C4-2B (cell line): ENCODE results near the gene GPC2.

Experiments used
- H3K27ac ChIP-seq: fragments of 450-650 bp; 2 replicates; pipeline ENCODE4 v1.5.1; 2017
- ZFX ChIP-seq: fragments of 450-650 bp; IDR thresholded peaks from 2 replicates; pipeline ENCODE4 v1.6.1; 2017
- TF ChIP-seq, protein P1 (sequence below): fragments of 450-650 bp; conservative IDR thresholded peaks from 2 replicates; pipeline ENCODE4 v1.5.1; 2017; ENCODE audit warnings: mild to moderate bottlenecking

GPC2 gene

DNA sequence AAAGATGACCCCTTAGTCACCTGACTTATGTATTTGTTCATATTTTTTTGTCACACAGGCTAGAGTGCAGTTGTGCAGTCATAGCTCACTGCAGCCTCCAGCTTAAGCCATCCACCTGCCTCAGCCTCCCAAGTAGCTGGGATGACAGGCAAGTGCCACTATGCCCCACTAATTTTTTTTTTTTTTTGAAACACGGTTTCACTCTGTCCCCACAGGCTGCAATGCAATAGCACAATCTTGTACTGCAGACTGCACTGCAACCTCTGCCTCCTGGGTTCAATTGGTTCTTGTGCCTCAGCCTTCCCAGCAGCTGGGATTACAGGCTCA, 48.6 kb downstream of the GPC2 start:
- no peak for TF ChIP-seq ZFX
- TF ChIP-seq, protein P1, sequence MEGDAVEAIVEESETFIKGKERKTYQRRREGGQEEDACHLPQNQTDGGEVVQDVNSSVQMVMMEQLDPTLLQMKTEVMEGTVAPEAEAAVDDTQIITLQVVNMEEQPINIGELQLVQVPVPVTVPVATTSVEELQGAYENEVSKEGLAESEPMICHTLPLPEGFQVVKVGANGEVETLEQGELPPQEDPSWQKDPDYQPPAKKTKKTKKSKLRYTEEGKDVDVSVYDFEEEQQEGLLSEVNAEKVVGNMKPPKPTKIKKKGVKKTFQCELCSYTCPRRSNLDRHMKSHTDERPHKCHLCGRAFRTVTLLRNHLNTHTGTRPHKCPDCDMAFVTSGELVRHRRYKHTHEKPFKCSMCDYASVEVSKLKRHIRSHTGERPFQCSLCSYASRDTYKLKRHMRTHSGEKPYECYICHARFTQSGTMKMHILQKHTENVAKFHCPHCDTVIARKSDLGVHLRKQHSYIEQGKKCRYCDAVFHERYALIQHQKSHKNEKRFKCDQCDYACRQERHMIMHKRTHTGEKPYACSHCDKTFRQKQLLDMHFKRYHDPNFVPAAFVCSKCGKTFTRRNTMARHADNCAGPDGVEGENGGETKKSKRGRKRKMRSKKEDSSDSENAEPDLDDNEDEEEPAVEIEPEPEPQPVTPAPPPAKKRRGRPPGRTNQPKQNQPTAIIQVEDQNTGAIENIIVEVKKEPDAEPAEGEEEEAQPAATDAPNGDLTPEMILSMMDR = no peak
- no peak overlapping the region for H3K27ac ChIP-seq

DNA sequence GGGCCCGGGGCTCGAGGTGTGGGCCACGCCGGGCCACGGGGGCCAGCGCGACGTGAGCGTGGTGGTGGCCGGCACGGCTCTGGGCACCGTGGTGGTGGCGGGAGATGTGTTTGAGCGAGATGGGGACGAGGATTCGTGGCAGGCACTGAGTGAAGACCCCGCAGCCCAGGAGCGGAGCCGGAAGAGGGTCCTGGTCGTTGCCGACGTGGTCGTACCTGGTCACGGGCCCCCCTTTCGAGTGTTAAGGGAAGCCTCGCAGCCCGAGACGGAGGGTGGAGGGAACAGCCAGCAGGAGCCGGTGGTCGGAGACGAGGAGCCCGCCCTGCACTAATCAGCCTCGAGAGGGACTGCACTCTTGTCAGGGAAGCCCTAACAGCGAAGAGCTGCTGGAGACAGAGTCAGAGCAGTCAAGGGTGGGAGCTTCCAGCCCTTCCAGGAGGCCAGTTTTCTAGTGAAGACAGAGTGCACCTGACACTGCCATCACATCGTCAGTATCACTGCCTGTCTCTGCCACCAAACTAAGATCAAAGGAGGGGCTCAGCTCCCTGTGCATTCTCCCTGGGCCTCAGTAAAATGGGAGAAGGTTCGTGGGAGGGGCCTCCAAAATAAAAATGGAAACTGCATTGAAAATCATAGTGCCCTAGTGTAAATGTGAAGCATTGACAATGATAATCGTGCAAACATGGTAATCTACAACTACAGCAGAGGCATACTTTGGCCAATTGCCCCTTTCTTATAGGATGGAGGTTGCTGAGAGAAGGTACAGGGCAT, 49.1 kb downstream of the GPC2 start:
- TF ChIP-seq, protein P1 = no peak
- TF ChIP-seq ZFX = no peak
- H3K27ac ChIP-seq = peak overlapping the region; percentile 95

DNA sequence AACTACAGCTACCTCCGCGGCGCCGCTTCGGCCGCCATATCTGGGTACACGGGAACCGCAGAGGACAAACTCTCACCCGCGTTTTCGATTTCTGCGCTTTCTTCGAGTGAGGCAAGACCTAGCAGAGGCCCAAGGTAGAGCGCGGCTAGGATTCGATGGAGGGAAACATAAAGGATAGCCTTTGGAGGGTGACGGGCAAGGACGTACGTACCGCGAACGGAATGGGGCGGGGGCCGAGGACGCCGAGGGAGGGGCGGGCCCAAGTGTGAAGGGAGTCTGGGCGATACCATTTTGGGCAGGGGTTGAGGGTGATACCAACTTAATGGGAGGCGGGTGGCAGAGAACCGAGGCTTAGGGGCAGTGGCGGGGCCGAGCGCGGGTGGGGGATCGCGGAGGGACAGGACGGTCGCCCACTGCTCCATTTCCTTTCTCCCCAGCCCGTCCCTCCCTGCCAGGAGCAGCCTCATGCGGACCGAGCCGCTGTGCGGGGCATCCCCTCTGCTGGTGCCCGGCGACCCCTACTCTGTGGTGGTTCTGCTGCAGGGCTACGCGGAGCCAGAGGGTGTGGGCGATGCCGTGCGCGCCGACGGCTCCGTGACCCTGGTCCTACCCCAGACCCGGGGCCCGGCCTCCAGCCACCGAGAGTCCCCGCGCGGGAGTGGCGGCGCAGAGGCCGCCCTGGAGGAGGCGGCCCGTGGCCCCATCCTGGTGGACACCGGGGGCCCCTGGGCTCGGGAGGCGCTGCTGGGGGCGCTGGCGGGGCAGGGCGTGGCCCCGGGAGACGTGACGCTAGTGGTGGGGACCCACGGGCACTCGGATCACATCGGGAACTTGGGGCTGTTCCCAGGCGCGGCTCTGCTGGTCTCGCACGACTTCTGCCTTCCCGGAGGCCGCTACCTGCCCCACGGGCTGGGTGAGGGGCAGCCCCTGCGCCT, 50.0 kb downstream of the GPC2 start, which contains the start of gene MBLAC1:
Gene MBLAC1, plus strand, starts transcription at position 37 of the 935 bp plus-strand sequence. Its CDS starts 429 bp downstream, at position 466.
- H3K27ac ChIP-seq = peak within 1 kb of the TSS; percentile 95
- TF ChIP-seq ZFX = peak; percentile 86; the same call in 1 of the 2 replicates
- TF ChIP-seq, protein P1 = no peak

DNA sequence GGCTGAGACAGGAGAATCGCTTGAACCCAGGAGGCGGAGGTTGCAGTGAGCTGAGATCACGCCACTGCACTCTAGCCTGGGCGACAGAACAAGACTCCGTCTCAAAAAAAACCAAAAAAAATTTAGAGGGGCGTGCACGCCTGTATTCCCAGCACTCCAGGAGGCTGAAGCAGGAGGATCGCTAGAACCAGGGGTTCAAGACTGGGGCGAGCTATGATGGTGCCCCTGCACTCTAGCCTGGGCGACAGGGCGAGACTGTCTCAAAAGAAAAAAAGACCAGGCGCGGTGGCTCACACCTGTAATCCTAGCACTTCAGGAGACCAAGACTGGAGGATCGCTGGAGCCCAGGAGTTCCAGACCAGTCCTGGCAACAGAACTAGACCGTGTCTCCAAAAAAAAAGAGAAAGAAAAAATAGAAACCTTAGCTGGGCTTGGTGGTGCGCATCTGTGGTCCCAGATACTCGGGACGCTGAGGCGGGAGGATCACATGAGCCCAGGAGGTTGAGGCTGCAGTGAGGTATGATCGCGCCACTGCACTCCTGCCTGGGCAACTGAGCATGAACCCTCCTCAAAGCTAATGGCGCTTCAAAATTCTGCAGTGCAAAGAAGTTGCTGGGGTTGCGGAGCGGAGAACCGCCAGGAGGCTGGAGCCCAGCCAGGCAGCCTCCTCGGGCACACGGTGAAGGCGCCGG, 50.8 kb downstream of the GPC2 start:
- H3K27ac ChIP-seq = peak overlapping the region; percentile 95
- no peak for TF ChIP-seq ZFX
- TF ChIP-seq, protein P1 = no peak

DNA sequence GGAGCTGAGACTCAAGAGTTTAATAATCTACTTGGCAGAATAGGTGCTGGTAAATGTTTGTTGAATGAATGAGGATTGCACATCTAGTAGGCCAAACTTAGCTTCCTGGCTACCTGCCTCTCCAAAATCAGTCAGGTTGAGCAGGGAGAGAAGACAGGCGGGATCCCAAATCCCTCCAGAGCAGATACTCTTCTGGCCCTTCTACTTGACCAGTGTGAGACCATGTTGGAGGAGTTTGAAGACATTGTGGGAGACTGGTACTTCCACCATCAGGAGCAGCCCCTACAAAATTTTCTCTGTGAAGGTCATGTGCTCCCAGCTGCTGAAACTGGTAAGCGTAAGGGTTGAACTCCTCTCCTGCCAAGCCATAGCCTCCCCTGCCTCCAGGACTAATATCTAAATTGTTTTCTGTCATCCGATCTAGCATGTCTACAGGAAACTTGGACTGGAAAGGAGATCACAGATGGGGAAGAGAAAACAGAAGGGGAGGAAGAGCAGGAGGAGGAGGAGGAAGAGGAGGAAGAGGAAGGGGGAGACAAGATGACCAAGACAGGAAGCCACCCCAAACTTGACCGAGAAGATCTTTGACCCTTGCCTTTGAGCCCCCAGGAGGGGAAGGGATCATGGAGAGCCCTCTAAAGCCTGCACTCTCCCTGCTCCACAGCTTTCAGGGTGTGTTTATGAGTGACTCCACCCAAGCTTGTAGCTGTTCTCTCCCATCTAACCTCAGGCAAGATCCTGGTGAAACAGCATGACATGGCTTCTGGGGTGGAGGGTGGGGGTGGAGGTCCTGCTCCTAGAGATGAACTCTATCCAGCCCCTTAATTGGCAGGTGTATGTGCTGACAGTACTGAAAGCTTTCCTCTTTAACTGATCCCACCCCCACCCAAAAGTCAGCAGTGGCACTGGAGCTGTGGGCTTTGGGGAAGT, 52.6 kb downstream of the GPC2 start:
- no peak overlapping the region for H3K27ac ChIP-seq
- TF ChIP-seq, protein P1 = no peak
- no peak for TF ChIP-seq ZFX

DNA sequence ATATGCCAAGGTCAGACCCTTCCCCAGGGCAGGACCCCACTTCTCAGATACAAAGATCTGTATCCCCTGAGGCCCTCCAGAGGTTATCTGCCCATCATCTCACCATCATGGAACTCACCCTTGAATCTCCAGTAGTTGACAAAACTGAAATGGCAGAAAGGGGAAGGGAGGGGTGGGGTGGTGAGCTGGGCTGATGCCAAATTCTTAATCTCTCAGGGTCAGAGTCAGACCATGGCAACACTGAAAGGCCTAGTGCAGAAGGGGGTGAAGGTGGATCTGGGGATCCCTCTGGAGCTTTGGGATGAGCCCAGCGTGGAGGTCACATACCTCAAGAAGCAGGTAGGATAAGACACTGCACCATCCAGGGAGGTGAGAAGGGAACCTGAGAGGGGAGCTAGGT, 54.6 kb downstream of the GPC2 start:
- no peak overlapping the region for H3K27ac ChIP-seq
- TF ChIP-seq ZFX = no peak
- TF ChIP-seq, protein P1 = no peak
